ENCODE results near the gene SLFN12L.
"Not testable (repeated sequence)": the region's sequence is repeated elsewhere in the genome, so short reads cannot be mapped to it uniquely, and the experiment has no call there.

- TF ChIP-seq EP300, POLR2A, CTCF (IDR thresholded peaks at IDR 0.05): not testable (repeated sequence)
Measured at GRCh38 chr17:35563181-35563580, 25.7 kb upstream of the SLFN12L start.

Data from ovary (tissue), 3 donors.